Measurements from ENCODE around the gene ZCCHC24.

Gene ZCCHC24

DNA sequence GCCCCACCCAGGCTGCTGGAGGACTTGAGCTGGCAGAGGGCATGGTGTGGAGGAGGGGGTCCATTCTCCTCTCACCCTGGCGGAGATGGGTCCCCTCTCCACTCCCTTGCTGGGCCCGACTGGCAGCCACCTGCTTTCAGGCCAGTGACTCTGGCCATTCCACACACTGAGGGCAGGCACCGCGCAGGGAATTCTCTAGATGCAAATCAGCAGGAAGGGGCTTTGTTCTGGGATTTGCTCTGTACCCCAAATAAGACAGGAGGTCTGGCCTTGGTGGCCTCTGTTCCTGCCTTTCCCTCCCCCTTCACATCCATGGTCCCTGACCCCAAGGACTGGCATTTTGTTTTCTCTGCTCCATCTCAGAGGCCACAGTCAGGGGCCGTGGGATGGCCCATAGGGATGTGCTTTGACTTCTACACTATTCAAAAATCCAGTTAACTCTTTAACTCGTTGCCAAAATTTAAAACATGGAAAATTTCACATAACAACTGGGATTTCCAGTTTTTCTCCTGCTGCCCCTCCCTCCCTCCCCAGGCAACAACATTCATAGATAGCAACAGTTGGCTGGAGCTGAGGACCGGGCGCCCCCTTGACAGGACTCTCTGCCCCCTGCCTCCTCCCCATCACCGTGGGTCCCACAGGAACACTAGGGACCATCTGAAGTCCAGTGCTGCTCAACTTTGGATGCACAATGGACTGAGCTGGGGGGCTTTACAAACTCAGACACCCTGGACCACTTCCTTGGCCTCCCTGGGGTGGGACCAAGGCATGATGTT lies 64.3 kb downstream of the ZCCHC24 start:
- no peak for DNase-seq

DNA sequence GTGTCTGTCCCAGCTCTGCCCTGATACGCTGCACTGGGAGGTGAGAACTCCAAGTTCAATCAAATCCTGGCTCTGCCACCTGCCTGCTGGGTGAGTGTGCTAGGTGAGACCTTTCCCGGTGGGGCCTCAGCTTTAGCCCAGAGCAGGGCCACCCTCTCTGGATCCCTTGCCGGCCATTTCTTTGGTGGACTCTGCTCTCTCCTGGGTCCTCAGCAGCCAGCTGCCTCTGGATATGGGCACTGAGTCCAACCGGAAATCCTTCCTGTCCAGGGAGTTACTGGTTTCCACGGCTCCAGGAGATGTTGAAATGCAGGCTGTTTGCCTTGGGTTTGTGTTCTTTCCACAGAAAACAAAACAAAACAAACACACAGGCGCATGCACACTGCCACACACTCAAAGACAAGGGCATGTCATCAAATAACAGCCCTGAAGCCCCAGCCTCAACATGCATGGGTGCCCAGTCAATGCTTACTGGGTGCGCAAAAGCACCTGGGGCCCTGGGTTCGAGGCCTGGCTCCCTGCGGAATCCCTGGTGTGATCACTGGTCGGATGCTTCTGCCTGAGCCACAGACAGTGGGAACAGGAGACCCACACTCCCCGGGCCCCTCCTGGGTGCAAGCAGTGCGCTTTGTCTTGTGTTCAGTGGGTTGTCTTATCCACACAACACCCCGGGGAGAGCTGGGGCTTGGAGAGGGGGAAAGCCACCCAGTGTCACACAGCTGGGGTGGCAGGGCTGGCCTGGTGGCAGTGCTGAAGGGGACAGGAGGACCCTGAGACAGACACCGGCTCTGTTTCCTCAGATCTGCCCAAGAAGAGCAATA lies 65.1 kb downstream of the ZCCHC24 start:
- DNase-seq, result no peak

DNA sequence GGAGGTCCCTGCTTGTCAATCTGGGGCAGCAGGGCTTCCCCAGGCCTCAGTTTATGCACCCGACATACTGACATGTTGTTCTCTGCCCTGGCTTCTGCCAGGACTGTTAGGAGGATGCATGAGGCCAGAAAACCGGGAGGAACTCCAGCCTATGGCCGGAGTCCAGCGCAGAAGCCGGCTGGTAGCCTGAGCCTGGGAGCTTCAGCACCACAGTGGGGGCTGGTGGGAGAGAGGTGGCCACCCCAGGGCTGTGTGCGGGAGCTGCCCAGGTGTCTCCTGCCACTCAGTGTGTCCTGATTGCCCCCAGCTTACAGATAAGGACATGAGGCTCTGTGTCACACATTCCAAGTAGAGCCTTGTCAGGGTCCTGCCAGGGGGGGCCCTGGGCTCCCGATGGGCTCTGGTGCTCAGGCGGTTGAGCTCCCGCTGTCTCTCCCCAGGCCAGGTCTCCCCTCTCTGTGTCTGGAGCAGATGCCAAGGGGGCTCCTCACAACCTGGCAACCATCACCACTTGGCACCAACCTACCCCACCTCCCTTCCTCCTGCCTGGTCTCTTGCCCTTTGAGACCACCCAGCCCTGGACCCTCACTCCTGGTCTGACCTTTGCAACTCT lies 65.8 kb downstream of the ZCCHC24 start:
- DNase-seq, result no peak

DNA sequence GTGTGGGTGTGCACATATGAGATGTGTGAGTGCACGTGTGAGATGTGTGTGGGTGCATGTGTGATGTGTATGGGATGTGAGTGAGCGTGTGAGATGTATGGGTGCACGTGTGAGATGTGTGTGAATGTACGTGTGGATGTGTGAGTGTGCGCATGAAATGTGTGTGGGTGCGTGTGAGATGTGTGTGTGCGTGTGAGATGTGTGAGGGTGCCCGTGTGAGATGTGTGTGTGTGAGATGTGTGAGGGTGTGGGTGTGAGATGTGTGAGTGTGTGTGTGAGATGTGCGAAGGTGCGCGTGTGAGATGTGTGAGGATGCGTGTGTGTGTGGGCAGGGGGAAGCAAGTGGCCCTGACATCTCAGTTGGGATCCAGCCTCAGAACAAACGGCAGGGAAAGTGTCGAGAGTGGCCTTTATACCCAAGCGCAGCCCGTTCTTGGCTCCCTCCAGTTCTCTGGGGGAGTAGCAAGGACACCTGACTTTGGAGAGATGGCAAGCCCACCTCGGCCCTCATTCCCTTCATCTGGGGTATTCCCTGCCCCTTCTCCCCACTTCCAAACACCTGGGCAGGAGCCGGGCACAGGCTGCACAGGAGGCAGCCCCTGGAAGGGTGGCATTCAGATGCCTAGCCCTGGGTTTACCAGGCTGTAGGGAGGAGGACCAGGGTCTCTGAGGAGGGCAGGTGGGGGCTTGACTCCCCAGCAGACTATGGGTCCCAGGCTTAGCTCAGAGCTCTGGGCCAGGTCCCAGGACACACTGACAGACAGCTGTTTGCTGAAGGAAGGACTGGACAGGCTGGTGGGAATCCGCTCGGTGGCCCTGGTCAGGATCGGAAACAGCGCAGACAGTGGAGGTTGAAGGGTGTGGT lies 66.5 kb downstream of the ZCCHC24 start:
- no peak for DNase-seq

DNA sequence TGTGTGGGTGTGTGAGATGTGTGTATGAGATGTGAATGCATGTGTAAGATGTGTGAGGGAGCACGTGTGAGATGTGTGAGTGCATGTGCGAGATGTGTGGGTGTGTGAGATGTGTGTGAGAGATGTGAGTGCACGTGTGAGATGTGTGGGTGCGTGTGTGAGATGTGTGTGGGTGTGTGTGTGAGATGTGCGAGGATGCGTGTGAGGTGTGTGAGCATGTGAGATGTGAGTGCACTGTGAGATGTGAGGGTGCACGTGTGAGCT lies 67.1 kb downstream of the ZCCHC24 start:
- no peak for DNase-seq

DNA sequence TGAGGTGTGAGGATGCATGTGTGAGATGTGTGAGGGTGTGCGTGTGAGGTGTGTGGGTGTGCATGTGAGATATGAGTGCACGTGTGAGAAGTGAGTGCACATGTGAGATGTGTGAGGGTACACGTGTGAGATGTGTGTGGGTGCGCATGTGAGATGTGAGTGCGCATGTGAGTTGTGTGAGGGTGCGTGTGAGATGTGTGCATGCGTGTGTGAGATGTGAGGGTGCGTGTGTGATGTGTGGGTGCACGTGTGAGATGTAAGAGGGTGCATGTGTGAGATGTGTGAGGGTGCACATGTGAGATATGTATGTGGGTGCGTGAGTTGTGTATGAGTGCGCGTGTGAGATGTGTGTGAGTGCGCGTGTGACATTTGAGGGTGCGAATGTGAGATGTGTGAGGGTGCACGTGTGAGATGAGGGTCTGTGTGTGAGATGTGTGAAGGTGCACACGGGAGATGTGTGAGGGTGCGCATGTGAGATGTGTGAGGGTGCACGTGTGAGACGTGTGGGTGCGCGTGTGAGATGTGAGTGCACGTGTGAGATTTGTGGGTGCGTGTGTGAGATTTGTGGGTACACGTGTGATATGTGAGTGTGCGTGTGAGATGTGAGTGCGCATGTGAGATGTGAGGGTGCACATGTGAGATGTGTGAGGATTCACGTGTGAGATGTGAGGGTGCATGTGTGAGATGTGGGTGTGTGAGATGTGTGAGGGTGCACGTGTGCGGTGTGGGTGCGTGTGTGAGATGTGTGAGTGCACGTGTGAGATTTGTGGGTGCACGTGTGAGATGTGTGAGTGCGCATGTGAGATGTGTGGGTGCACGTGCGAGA lies 67.7 kb downstream of the ZCCHC24 start:
- no peak for DNase-seq

DNA sequence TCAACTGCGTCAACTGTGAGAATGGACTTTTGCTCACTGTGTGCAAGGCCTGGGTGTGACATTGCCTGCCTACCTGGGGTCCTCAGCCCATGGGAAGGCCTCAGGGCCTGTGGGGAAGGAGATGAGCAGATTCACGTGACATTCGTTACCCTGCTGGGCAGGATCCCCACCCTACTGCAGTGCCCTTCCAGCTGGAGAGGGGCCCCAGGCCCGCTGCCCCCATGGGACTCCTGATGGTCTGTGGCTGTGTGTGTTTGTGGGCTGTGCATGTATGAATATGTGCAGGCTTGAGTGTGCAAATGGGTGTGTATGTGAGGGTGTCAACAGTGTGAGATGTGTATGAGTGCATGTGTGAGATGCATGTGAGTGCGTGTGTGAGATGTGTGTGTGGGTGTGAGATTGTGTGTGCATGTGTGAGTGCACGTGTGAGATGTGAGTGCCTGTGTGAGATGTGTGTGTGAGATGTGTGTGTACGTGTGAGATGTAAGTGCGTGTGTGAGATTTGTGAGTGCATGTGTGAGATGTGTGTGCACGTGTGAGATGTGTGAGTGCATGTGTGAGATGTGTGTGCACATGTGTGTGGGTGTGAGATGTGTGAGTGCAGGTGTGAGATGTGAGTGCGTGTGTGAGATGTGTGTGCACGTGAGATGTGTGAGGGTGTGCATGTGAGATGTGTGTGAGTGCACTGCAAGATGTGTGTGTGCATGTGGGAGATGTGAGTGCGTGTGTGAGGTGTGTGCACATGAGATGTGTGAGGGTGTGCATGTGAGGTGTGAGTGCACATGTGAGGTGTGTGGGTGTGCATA lies 68.5 kb downstream of the ZCCHC24 start:
- no peak for DNase-seq

DNA sequence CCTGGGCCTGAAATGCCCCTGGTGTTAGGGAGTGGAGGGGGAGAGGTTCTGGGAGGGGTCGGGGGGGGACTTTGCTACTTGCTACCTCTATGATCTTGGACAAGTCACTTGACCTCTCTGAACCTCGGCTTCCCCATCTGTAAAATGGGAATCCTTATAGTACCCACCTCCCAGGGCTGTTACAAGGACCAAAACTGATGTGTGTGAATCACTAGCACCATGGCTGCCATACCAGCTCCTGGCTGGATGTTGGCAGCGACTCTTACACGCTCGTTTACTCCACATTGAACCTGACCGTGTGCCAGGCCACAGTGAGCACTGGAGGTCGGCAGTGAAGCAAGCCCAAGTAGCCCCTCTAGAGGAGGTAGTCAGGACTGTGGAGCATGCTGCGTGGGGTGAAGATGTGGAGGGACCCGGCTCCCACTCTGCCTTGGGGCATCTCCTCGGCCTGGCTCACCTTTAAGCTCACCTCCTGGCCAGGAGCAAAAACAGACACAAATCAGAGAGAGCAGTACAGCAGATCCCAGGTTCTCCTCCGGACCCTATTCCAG lies 69.3 kb downstream of the ZCCHC24 start:
- no peak for DNase-seq

DNA sequence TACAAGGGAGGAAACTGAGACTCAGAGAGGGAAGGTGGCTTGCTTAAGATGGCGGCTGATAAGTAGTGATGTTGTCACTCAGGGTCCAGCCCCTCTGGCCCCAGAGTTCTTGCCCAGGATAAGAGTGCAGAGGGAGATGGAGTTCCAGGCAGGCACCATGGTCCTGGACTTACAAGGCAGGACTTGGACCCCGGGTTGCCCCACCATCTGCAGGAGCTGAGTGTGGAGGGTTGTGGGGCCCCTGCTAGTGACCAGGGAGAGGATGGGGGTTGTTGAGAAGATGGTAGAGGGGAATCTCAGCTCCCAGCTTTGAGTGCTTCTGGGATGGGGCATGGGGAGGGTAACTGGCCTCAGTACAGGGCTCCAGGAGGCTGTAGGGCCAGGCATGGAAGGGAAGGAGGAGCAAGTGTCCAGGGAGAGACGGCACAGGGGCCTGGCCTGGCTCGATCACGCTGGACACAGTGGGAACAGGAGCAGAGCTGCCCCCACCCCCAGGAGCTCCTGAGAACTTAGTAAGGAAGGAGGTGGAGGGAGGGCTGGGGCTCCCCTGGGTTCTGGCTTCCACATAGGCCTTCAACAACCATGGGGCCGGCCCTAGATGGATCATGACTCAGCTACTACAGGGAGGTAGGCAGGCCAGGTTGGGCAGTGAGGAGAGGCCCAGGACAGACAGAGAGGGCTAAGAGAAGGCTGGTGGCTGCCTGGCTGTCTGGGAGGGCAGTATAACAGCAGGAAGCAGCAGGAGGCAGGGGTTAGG lies 69.9 kb downstream of the ZCCHC24 start:
- no peak for DNase-seq

DNA sequence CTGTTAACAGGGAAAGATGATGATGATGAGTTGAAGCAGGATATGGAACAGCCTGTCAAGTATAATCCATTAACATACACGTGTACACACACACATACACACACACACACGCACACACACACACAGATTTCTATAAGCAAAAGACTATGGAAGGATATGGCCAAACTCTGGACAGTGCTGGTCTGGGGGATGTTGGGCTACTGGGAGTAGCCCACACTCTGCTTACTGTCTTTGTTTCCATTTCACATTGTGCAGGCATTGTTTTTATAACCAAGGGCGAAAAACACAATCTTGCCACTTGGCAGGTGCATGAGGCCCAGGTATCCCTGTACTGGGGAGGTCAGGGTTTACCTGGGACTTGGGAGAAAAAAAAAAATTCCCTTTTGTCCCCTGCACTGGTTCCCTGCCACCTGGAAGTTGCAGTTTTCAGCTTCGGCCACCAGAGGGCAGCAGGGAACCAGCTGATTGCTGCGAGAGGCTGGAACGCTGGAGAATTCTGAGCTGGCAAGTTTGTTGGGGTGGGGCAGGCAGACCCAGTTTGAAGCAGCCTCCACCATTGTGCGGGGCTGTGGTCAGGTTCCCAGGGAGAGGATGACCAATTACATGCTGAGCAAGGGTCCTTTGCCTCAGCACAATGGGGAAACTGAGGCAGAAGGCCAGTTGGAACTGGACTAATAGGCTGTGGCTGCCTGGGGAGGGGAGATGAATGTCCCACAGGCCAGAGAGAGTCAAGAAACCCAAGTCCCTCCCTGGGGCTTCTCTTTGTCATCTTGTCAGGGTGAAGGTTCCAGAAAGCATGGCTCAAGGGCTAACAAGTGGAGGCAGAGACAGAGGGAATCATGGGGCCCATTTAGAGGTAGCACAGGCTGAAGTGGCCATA lies 70.9 kb downstream of the ZCCHC24 start:
- peak; percentile 48 to 73 (median 60) for DNase-seq

DNA sequence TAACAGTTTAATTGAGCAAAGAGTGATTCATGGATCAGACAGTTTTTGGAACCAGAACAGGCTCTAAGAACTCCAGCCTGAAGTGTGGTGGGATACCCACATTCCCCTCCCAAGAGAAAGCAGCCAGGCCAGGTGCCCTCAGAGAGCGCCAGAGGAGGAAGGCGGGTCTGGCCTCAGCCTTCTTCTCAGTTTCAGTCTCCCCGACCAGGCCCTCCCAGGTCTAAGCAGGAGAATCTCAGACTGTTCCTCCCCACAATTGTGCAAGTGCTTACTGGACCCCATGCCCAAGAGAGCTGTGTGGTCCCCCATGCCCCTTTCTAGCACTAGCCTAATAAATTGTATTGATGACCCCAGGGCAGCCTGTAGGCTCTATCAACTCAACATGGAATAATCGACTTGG lies 72.6 kb downstream of the ZCCHC24 start:
- DNase-seq, result no peak

DNA sequence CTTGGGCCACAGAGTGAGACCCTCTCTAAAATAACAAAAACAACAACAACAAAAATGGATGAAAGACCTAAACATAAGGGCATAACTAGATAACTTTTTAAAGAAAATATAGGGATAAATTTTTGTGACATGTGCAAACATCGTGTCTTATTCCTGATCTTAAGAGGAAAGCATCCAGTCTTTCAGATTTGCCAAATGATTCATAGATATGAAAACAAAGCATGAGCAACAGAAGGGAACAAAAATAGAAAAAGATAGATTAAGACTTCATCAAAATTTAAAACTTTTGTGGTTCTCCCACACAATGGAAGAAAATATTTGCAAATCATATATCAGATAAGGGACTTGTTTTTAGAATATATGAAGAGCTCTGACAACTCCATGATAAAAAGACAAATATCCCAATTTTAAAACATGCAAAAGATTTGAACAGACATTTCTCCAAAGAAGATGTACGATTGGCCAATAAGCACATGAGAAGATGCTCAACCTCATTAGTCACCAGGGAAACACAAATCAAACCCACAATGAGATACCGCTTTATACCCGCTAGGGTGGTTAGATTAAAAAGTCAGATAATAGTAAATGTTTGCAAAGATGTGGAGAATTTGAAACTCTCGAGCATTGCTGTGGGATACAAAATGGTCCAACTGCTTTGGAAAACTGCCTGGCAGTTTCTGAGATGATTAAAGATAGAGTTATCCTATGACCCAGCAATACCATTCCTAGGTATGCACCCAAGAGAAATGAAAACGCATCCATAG lies 77.8 kb downstream of the ZCCHC24 start:
- DNase-seq, result no peak

DNA sequence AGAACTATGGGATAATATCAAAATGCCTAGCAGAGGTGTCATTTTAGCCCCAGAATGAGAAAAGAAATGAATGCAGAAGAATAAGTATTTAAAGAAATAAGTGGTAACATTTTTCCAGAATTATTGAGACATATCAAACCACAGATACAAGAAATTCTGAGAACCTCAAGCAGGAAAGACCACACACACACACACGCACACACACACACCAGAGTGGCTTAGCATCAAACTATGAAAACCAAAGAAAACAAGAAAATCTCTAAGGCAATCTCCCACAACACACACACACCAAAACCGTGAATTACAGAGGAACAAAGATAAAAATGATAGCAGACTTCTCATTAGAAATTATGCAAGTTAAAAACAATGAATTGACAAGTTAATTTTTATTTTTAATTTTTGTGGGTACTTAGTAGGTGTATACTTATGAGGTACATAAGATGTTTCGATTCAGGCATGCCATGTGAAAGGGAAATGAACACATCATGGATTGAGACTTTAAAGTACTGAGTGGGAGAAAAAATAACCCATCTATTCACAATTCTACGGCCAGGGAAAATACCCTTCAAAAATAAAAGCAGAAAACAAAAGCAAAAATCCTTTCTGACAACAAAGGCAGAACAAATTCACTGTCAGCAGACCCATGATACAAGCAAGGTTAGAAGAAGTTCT lies 83.6 kb downstream of the ZCCHC24 start:
- no peak for DNase-seq

DNA sequence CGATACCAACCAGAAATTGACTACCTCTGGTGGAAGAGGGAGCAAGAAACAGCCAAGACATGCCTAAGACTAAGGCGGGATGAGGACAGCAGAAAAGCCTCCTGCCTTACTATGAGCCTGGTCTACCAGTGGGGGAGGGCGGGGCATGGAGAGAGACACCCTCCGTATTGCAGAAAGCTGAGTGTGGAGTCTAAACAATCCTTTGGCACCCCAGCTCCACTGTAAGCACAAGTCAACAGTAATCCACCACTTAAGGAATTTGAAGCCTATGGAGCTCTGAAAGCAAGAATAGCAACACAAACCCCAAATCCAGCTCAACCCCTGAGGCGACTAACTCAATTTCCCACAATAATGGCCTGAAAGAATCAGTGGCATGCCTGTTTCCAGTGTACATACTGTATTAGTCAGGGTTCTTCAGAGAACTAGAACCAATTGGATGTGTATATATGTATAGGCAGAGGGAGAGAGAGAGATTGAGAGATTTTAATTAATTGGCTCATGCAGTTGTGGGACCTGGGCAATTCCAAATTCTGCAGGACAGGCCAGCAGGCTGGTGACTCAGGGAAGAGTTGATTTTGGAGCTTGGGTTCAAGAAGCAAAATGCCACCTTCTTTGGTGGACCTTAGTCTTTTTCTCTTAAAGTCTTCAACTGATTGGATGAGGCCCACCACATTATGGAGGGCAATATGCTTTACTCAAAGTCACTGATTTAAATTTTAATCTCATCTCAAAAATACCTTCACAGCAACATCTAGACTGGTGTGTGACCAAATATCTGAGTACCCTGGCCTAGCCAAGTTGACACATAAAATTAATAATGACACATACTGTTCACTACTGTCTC lies 84.7 kb downstream of the ZCCHC24 start:
- no peak for DNase-seq

DNA sequence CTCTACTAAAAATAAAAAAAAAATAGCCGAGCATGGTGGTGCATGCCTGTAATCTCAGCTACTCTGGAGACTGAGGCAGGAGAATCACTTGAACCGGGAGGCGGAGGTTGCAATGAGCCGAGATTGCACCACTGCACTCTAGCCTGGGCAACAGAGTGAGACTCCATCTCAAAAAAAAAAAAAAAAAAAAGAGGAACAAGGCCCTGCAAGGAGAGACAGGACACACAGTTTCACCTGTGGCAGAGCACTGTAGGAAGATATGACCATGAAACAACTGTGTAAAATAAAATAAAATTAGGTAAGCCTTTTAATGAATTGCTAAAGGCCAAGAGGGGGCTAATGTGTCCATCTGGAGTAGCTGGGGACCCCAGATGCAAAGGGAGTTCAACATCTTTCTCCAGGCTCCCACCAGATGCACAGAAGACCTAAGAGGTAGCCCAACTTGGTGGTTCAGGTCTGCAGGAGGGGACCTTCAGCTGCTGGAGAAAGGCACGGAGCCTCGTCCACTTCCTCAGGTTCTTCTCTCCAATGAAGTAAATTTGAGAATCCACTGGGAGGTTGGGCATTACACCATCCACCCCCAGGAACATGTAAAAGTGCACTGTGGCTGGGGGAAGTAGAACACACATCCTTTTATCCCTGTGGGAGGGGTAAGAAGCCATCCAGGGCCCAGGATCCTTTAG lies 85.5 kb downstream of the ZCCHC24 start:
- no peak for DNase-seq

DNA sequence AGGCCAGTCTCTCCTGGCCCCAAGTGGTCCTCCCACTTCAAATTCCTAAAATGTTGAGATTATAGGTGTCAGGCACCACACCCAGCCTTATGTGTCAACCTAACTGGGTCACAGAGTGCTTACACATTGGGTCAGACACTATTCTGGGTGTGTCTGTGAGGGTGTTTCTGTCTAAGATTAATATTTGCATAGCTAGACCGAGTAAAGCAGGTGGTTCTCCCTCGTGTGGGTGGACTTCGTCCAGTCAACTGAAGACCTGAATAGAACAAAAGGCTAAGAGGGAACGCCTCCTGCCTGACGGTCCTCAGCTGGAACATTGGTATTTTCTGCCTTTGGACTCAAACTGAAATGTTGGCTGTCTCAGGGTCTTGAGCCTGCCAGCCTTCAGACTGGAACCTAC lies 86.6 kb downstream of the ZCCHC24 start:
- DNase-seq, result no peak
